Stimulated activated CD8-positive, alpha-beta memory T cell treated with anti-CD3 and anti-CD28 coated beads, Interleukin-15, amount 100 ng/mL, for 24 hours (primary cell): ENCODE measurements around the gene ZNF492.
"Not testable (repeated sequence)": the region's sequence is repeated elsewhere in the genome, so short reads cannot be mapped to it uniquely, and the experiment has no call there.

ENCODE experiments used
- DNase-seq: peaks from one replicate; pipeline ENCODE4 v3.0.0-alpha.2; 2020; ENCODE audit warnings: low read depth

Gene ZNF492

GRCh38 chr19:22617614-22618320, 16.4 kb upstream of the ZNF492 start:
- DNase-seq = no peak

GRCh38 chr19:22619371-22619770, 14.8 kb upstream of the ZNF492 start:
- DNase-seq = no peak

- DNase-seq = no peak
These were observed 14.2 kb upstream of the ZNF492 start for GRCh38 chr19:22619932-22620331.

GRCh38 chr19:22620401-22620800, 13.7 kb upstream of the ZNF492 start:
- no peak for DNase-seq

GRCh38 chr19:22620912-22621311, 13.2 kb upstream of the ZNF492 start:
- no peak for DNase-seq

- no peak for DNase-seq
These were observed 12.1 kb upstream of the ZNF492 start for GRCh38 chr19:22622020-22622419.

- DNase-seq = no peak
These were observed 11.0 kb upstream of the ZNF492 start for GRCh38 chr19:22622901-22623840.

- no peak for DNase-seq
These were observed 10.3 kb upstream of the ZNF492 start for GRCh38 chr19:22623841-22624221.

- DNase-seq = no peak
These were observed 8.7 kb upstream of the ZNF492 start for GRCh38 chr19:22625266-22626035.

GRCh38 chr19:22627526-22627925, 6.6 kb upstream of the ZNF492 start:
- no peak for DNase-seq

- DNase-seq = no peak
These were observed 5.7 kb upstream of the ZNF492 start for GRCh38 chr19:22628401-22628800.

- no peak for DNase-seq
These were observed 315 bp downstream of the ZNF492 start for GRCh38 chr19:22634450-22634827.

- not testable (repeated sequence) for DNase-seq
These were observed 51.4 kb downstream of the ZNF492 start for GRCh38 chr19:22685493-22685892.

- DNase-seq = not testable (repeated sequence)
These were observed 68.5 kb downstream of the ZNF492 start for GRCh38 chr19:22702661-22703060.

- DNase-seq = not testable (repeated sequence)
These were observed 69.0 kb downstream of the ZNF492 start for GRCh38 chr19:22703096-22703495.

GRCh38 chr19:22708983-22709382, 74.9 kb downstream of the ZNF492 start:
- no peak for DNase-seq
